ENCODE measurements around the gene BBX.

BBX gene

DNA sequence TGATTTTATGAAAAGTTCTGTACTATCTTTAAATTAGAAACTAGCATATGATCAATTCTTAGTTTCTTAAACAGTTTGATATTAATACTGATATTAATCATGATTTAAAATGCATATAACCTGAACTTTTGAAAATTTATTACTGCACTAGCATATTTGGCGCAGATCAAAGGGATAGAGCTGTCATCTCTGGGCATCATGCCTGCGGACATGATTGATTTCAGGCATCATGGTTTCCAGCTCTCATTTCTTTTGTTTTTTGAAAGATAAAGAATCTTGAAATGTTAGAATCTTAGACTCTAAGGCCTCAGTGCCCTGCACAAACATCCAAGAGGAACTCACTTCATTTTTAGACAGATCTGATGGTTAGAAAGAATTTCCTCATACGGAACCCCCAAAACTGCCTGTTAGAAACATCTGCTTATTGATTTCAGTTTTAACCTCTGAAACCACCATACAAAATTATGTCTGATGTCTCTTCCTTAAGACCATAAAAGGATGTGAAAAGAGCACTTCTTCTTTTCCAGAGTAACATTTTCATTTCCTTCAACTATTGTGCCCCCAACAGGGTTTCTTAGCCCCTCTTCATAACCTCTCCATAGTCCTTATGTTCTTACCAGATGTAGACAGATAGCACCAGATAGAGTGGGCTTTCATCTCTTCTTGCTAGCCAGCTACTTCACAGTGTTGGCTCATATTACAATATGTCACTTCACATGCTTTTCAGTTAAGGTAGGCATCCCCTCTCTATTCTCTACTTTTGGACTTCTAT, 110.8 kb downstream of the BBX start:
- ChIA-PET POLR2A (ENCODE audit: low non-redundant PET) (no interaction called here), CTCF (interaction anchor here (0.6 kb wide), 1 partner anchor 119 kb away, joined by 3 read pairs; no protein-coding TSS in a partner anchor)
- no peak for DNase-seq (ENCODE audit: low spot score)
- no peak overlapping the region for H3K27ac ChIP-seq
- TF ChIP-seq CTCF (conservative IDR thresholded peaks at IDR 0.05; ENCODE audit: low read depth) = no peak

GRCh38 chr3:107634099-107634489, 111.3 kb downstream of the BBX start:
- CTCF ChIA-PET = no interaction called here
- H3K27ac ChIP-seq = no peak overlapping the region
- DNase-seq (ENCODE audit: low spot score) = no peak
- TF ChIP-seq CTCF (conservative IDR thresholded peaks at IDR 0.05; ENCODE audit: low read depth) = no peak
- POLR2A ChIA-PET (ENCODE audit: low non-redundant PET) = no interaction called here

DNA sequence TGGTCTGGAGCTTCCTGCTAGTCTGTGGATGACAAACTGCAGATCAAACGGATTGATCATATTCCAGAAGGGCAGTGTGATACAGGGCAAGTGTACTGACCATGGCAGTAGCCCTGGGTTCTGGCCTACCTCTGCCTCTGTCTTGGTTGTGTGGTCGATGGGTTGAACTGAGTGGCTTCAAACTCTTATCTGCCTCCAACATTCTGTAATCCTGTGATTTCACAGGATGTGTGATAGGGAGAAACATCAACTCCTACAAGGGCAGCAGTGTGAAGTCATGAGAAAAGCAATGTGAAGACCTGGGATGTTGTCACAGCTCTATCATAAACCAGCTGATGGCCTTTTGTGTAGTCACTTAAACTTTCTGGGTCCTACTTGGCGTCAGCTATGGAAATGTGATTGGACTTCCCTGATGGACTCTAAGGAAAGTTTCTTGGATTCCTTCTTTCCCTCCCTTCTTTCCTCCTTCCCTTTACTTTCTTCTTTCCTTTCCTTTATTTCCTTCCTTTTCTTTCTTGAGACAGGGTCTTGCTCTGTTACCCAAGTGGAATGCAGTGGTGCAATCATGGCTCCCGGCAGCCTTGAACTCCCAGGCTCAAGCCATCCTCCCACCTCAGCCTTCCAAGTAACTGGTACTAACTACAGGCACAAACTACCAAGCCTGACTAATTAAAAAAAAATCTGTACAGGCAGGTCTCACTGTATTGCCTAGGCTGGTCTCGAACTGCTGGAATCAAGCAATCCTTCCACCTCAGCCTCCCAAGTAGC, 114.8 kb downstream of the BBX start:
- DNase-seq (ENCODE audit: low spot score) = no peak
- ChIA-PET CTCF (no interaction called here), POLR2A (ENCODE audit: low non-redundant PET) (no interaction called here)
- no peak overlapping the region for H3K27ac ChIP-seq
- no peak for TF ChIP-seq CTCF (conservative IDR thresholded peaks at IDR 0.05; ENCODE audit: low read depth)

DNA sequence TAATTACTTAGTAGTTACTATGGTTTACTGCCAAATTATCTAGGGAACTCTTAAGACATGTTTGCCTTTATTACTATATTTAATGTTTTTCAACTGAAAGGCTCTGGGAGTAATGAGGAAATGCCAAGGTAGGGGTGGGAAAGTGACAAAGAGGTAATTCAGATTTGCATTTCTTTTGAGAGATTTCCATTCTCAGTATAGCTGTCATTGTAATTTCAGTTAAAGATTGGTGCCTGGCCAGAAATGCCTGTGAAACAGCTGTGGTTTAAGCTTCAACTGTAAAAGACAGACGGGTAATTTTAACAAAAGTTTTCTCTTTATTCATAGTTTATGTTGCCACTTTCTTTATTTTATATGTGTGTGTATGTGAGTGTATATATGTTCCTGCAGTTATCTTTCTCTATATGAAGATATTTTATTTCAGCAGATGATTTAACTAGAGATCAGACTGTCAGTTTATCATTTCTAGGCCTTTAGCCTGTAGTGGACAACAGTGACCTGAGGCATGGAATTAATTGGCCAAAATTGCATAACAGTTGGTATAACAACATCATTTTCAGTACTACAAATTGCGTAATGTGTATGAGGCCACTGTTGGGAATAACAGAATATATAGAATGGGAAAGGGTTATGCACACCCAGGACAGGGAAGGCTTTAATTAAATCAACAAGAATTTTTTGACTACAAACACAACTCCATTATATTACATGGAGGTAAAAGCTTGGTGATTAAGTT, 119.0 kb downstream of the BBX start:
- TF ChIP-seq CTCF (conservative IDR thresholded peaks at IDR 0.05; ENCODE audit: low read depth) = no peak
- POLR2A ChIA-PET (ENCODE audit: low non-redundant PET) = no interaction called here
- DNase-seq (ENCODE audit: low spot score) = no peak
- CTCF ChIA-PET = interaction anchor here (0.6 to 1.2 kb wide), 3 partner anchors 15 to 205 kb away, joined by 3 read pairs; no protein-coding TSS in a partner anchor
- H3K27ac ChIP-seq = no peak overlapping the region

- DNase-seq (ENCODE audit: low spot score) = no peak
- no peak overlapping the region for H3K27ac ChIP-seq
- no peak for TF ChIP-seq CTCF (conservative IDR thresholded peaks at IDR 0.05; ENCODE audit: low read depth)
- ChIA-PET CTCF (interaction anchor here (1.2 kb wide), 1 partner anchor 81 kb away, joined by 3 read pairs; no protein-coding TSS in a partner anchor), POLR2A (ENCODE audit: low non-redundant PET) (no interaction called here)
Observed at GRCh38 chr3:107643038-107643883, 120.5 kb downstream of the BBX start.

Measured in RWPE1 (cell line).